Measurements from ENCODE around the gene PIF1.

PIF1 gene

DNA sequence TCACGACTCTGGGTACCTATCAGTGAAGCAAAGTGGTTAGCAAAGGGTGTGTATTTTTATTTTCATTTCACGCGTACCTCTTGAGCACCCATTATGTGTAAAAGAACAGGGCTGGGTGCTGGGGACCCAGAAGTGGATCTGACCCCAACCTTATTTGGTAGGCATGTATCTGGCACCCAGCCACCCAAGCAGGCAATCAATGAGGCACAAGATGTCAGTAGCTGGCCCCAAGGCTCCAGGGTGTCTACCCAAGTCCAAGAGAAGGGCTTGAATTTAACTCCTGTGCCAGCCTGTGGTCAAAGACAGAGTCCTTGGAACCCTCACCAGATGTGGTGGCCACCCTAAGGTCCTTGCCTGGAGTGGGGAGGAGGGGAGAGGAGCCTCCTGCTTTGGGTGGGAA lies 22.0 kb upstream of the PIF1 start:
- no peak overlapping the region for H3K4me3 ChIP-seq (ENCODE audit: low read length)
- no peak for TF ChIP-seq CTCF (conservative IDR thresholded peaks at IDR 0.05; ENCODE audit: low read length)

GRCh38 chr15:64847016-64847415 lies 21.6 kb upstream of the PIF1 start:
- H3K4me3 ChIP-seq (ENCODE audit: low read length): no peak overlapping the region
- TF ChIP-seq CTCF (conservative IDR thresholded peaks at IDR 0.05; ENCODE audit: low read length): no peak
- DNase-seq (ENCODE audit: low read depth): no peak

More for the DNA sequence above, 22.0 kb upstream of the PIF1 start:
- no peak for DNase-seq (ENCODE audit: low read depth)

DNA sequence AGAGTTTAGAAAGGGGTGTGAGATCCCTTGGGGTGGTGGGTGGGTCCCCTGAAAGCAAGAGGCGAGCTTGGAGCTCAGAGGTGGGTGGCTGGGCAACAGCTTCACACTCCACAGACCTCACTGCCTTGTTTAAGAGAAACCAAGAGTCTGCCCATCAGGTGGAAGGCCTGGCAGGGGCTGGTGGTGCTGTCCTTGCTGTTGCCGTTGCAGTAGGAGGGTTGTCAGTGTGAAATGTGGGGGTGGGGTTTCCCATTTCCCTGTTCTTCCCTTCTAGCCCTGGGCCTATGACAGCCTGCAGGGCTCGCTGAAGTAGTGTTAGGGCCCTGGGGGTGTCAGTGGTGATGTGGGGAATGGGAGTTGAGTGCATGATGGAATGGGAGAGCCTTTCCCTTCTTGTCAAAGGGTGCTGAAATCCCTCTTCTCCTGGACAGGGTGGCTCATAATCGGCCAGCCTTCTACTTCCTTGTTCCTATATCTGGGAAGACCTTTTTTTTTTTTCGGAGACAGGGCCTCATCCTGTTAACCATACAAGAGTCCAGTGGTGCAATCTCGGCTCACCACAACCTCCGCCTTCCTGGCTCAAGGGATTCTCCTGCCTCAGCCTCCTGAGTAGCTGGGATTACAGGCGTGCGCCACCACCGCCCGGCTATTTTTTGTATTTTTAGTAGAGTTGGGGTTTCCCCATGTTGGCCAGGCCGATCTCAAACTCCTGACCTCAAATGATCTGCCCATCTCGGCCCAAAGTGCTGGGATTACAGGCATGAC lies 20.6 kb upstream of the PIF1 start:
- peak overlapping the region; percentile 96 for H3K4me3 ChIP-seq (ENCODE audit: low read length)
- no peak for DNase-seq (ENCODE audit: low read depth)
- TF ChIP-seq CTCF (conservative IDR thresholded peaks at IDR 0.05; ENCODE audit: low read length): no peak

GRCh38 chr15:64845183-64845611 lies 19.8 kb upstream of the PIF1 start:
- DNase-seq (ENCODE audit: low read depth): no peak
- TF ChIP-seq CTCF (conservative IDR thresholded peaks at IDR 0.05; ENCODE audit: low read length): no peak
- H3K4me3 ChIP-seq (ENCODE audit: low read length): peak overlapping the region; percentile 96

- DNase-seq (ENCODE audit: low read depth): no peak
- TF ChIP-seq CTCF (conservative IDR thresholded peaks at IDR 0.05; ENCODE audit: low read length): no peak
- H3K4me3 ChIP-seq (ENCODE audit: low read length): peak overlapping the region; percentile 96
Observed at GRCh38 chr15:64844576-64845145, 19.2 kb upstream of the PIF1 start.

DNA sequence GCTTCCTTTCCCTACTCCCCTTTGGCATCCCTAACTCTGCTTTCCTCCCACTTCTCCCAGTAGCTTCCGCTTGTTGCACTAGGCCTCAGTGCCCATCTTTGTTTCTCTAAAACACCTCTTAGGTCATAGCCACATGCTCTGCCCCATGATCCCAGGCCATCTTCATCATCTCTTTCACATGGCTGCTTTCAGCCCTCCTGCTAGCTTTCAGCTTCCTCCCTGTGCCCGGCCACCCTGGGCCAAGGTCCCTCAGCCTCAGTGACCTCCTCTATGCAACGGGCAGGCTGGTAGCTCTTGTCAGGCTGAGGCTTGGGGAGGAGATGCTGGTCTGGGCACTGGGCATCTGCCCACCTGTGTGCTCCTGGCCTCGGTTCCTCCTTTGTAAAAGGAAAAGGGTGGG lies 18.5 kb upstream of the PIF1 start:
- DNase-seq (ENCODE audit: low read depth): no peak

More for the DNA sequence above, 18.5 kb upstream of the PIF1 start:
- peak overlapping the region; percentile 96 for H3K4me3 ChIP-seq (ENCODE audit: low read length)
- no peak for TF ChIP-seq CTCF (conservative IDR thresholded peaks at IDR 0.05; ENCODE audit: low read length)
